ENCODE data around the gene NFKBIB. TPM values are rescaled to one million over a fixed set of nuclear protein-coding genes. Genes with fewer than 3 reads are reported as not detected.

NFKBIB gene
- polyA plus RNA-seq, 1 of the 3 experiments (the other 2 are of a cell fraction): 31.8 TPM

DNA sequence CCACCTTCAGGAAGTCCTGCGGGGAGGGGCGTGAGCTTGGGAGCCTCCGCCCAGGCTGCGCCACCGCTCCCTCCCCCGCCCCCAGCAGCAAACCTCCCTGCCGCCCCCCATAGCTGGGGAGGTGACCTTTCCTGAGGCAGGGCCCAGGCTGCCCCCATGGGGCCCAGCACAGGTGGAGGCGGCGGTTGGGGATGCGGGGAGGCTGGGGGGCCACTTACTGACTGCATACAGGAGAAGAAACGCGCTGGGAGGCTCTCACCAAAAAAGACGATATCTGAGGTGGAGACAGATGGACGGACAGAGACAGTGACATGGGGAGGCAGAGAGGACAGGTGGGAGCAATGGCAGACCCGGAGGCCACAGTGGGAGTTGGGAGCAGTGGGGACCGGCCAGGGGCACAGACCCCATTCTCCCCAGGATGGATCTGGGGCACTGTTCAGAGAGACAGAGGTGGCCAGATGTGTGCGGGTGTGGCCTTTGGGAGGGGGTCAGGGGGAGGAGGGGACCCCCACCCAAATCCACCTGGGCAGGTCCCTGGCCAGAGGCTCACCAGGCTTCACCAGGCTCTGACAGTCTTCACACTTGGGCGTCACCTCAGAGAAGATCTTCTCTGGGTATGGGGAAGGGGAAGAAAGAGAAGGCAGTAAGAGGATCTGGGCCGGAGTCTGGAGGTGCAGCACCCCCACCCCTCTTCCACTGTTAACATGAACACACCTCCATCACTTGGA lies 18.7 kb upstream of the NFKBIB start:
- peaks cover 0 to 17% of the 10 kb centered on the region in 2 experiments; a peak in 1 of 4 replicates for H3K4me1 ChIP-seq (ENCODE audit: control insufficient read depth in 1 of 2, insufficient read depth in 2 of 2, low read depth in 1 of 2, low read length in 1 of 2)
- CTCF ChIA-PET: interaction anchor here (1.0 to 1.4 kb wide), 2 partner anchors 12 to 151 kb away, joined by 3 to 4 read pairs; no protein-coding TSS in a partner anchor
- WGBS (ENCODE audit: low lambda C conversion rate): 88% methylated on average over 17 of the region's 19 CpGs

DNA sequence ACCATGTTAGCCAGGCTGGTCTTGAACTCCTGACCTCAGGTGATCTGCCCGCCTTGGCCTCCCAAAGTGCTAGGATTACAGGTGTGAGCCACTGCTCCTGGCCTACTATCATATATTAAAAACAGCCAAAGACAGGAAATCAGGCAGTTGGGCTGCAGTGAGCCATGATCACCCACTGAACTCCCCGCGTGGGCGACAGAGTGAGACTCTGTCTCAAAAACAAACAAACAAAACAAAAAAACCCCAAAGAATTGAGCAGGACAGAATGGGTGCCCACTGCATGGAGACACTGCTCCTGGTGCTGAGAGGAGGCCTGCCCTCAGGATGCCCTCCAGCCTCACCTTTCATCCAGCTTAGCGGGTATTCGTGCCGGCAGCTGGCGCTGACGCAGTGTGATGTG lies 16.5 kb upstream of the NFKBIB start:
- Histone ChIP-seq H3K27me3 (ENCODE audit: insufficient read depth) (no peaks in the 10 kb centered on the region), H3K9me2 (no peaks in the 10 kb centered on the region), H3K27ac (ENCODE audit: low read depth in 2 of 2, low read length in 1 of 2) (no peak overlapping the region), H2AFZ (ENCODE audit: low read depth) (no peak overlapping the region), H3K79me2 (ENCODE audit: insufficient read depth) (no peaks in the 10 kb centered on the region), H3K4me1 (ENCODE audit: control insufficient read depth in 1 of 2, insufficient read depth in 2 of 2, low read depth in 1 of 2, low read length in 1 of 2) (peaks cover 0 to 9% of the 10 kb centered on the region in 2 experiments; a peak in 1 of 4 replicates), H3F3A (replicated peaks; ENCODE audit: insufficient read depth) (no peaks in the 10 kb centered on the region), H3K9ac (no peak overlapping the region), H3K4me2 (no peak overlapping the region), H3K9me3 (no peaks in the 10 kb centered on the region), H3K4me3 (ENCODE audit: low read depth in 2 of 2, low read length in 1 of 2) (no peak overlapping the region), H4K20me1 (ENCODE audit: insufficient read depth) (no peaks in the 10 kb centered on the region), H3K36me3 (replicated peaks in 1 of 2; ENCODE audit: control insufficient read depth in 1 of 2, insufficient read depth in 2 of 2, low read length in 1 of 2) (no peaks in the 10 kb centered on the region)
- TF ChIP-seq RFX5 (IDR thresholded peaks at IDR 0.05; ENCODE audit: low read length) (no peak), GATA2 (CRISPR knock-in tag; IDR thresholded peaks at IDR 0.05) (no peak), SMC3 (IDR thresholded peaks at IDR 0.05; ENCODE audit: low read depth, low read length) (no peak), CHD2 (IDR thresholded peaks at IDR 0.05; ENCODE audit: low read length, partially characterized antibody) (no peak), TCF12 (IDR thresholded peaks at IDR 0.05) (no peak), NRF1 (IDR thresholded peaks at IDR 0.05; ENCODE audit: low read depth, low read length) (no peak), USF2 (IDR thresholded peaks at IDR 0.05; ENCODE audit: borderline replicate concordance, low read depth, low read length) (no peak), YY1 (IDR thresholded peaks at IDR 0.05; ENCODE audit: low read depth) (no peak), JUND (IDR thresholded peaks at IDR 0.05) (no peak), FOXJ3 (CRISPR knock-in tag; IDR thresholded peaks at IDR 0.05) (no peak), RCOR1 (IDR thresholded peaks at IDR 0.05; ENCODE audit: low read length) (no peak), EP300 (IDR thresholded peaks at IDR 0.05; ENCODE audit: borderline replicate concordance in 1 of 2, low read depth in 1 of 2, low read length in 1 of 2) (no peak), FOSL2 (IDR thresholded peaks at IDR 0.05; ENCODE audit: borderline replicate concordance, low read depth) (no peak)
- TF ChIP-seq, protein P1, sequence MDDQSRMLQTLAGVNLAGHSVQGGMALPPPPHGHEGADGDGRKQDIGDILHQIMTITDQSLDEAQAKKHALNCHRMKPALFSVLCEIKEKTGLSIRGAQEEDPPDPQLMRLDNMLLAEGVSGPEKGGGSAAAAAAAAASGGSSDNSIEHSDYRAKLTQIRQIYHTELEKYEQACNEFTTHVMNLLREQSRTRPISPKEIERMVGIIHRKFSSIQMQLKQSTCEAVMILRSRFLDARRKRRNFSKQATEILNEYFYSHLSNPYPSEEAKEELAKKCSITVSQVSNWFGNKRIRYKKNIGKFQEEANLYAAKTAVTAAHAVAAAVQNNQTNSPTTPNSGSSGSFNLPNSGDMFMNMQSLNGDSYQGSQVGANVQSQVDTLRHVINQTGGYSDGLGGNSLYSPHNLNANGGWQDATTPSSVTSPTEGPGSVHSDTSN (IDR thresholded peaks at IDR 0.05): no peak
- TF ChIP-seq, protein P2, sequence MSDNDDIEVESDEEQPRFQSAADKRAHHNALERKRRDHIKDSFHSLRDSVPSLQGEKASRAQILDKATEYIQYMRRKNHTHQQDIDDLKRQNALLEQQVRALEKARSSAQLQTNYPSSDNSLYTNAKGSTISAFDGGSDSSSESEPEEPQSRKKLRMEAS (IDR thresholded peaks at IDR 0.05; ENCODE audit: low read depth): no peak
- no peak for DNase-seq
- CTCF ChIA-PET: no interaction called here
- POLR2A ChIA-PET: interaction anchor here (0.6 to 0.7 kb wide), 2 partner anchors 26 to 34 kb away, joined by 4 to 5 read pairs; no protein-coding TSS in a partner anchor
- 96% methylated on average over 9 of the region's 9 CpGs for WGBS (ENCODE audit: low lambda C conversion rate)

More for the DNA sequence above, 18.7 kb upstream of the NFKBIB start:
- Histone ChIP-seq H3K4me2 (no peak overlapping the region), H3K79me2 (ENCODE audit: insufficient read depth) (no peaks in the 10 kb centered on the region), H3K9me3 (no peaks in the 10 kb centered on the region), H2AFZ (ENCODE audit: low read depth) (no peak overlapping the region), H3K9ac (no peak overlapping the region), H3K9me2 (no peaks in the 10 kb centered on the region), H3K27ac (ENCODE audit: low read depth in 2 of 2, low read length in 1 of 2) (no peak overlapping the region), H3K27me3 (ENCODE audit: insufficient read depth) (no peaks in the 10 kb centered on the region), H3K4me3 (ENCODE audit: low read depth in 2 of 2, low read length in 1 of 2) (no peak overlapping the region), H3K36me3 (replicated peaks in 1 of 2; ENCODE audit: control insufficient read depth in 1 of 2, insufficient read depth in 2 of 2, low read length in 1 of 2) (no peaks in the 10 kb centered on the region), H3F3A (replicated peaks; ENCODE audit: insufficient read depth) (no peaks in the 10 kb centered on the region), H4K20me1 (ENCODE audit: insufficient read depth) (no peaks in the 10 kb centered on the region)
- DNase-seq: peak; percentile 25
- POLR2A ChIA-PET: no interaction called here
- TF ChIP-seq, protein P1 (IDR thresholded peaks at IDR 0.05): no peak
- TF ChIP-seq USF2 (IDR thresholded peaks at IDR 0.05; ENCODE audit: borderline replicate concordance, low read depth, low read length) (no peak), JUND (IDR thresholded peaks at IDR 0.05) (no peak), TEAD4 (IDR thresholded peaks at IDR 0.05; ENCODE audit: borderline replicate concordance, insufficient read depth) (no peak), USF1 (IDR thresholded peaks at IDR 0.05; ENCODE audit: borderline replicate concordance, low read depth) (no peak), YY1 (IDR thresholded peaks at IDR 0.05; ENCODE audit: low read depth) (no peak)
